HepG2 (cell line): Measurements from ENCODE around the gene DLG4. TPM values are rescaled to one million over a fixed set of nuclear protein-coding genes. Genes with fewer than 3 reads are reported as not detected.
A peak's percentile ranks its signal among the peaks of the same experiment; 100 is the strongest.

ENCODE experiments used
- ARID4A ChIP-seq: sonication (generic); formaldehyde crosslinking; IDR thresholded peaks from 2 replicates; pipeline ENCODE4 v1.5.0; 2020; ENCODE audit warnings: mild to moderate bottlenecking, missing genetic modification reagents, borderline replicate concordance
- KLF16 ChIP-seq, 2 experiments: sonication (generic) in 1 of 2; formaldehyde crosslinking in 1 of 2; IDR thresholded peaks; 2 replicates each; pipeline versions ENCODE4 v1.6.1 to v1.8.0; 2016 to 2023; ENCODE audit warnings: missing genetic modification reagents in 2 of 2, missing compliant biosample characterization in 1 of 2
- SP4 ChIP-seq: sonication (generic); formaldehyde crosslinking; IDR thresholded peaks from 2 replicates; pipeline ENCODE4 v1.8.1; 2023; ENCODE audit warnings: mild to moderate bottlenecking, missing genetic modification reagents
- TCF12 ChIP-seq, 2 experiments: fragments of 450-650 bp in 1 of 2; sonication (generic) in 1 of 2; formaldehyde crosslinking in 1 of 2; IDR thresholded peaks; 2 replicates each; pipeline versions ENCODE4 v1.6.1 to v1.8.0; 2017 to 2022; ENCODE audit warnings: antibody characterized with exemption in 1 of 2, mild to moderate bottlenecking in 1 of 2, missing genetic modification reagents in 1 of 2, moderate library complexity in 1 of 2
- THRA ChIP-seq: sonication (generic); formaldehyde crosslinking; IDR thresholded peaks from 2 replicates; pipeline ENCODE4 v1.4.0; 2020; ENCODE audit warnings: missing genetic modification reagents, borderline replicate concordance
- ZBTB20 ChIP-seq: sonication (generic); formaldehyde crosslinking; IDR thresholded peaks from 2 replicates; pipeline ENCODE4 v1.8.1; 2023; ENCODE audit warnings: missing genetic modification reagents, low read depth, mild to moderate bottlenecking, borderline replicate concordance
- ZBTB8A ChIP-seq: sonication (generic); formaldehyde crosslinking; IDR thresholded peaks from 2 replicates; pipeline ENCODE4 v1.4.0; 2020; ENCODE audit warnings: mild to moderate bottlenecking, low read depth, missing genetic modification reagents, borderline replicate concordance
- ZFP90 ChIP-seq: sonication (generic); formaldehyde crosslinking; IDR thresholded peaks from 2 replicates; pipeline ENCODE4 v1.8.0; 2022; ENCODE audit warnings: missing genetic modification reagents, mild to moderate bottlenecking, inconsistent platforms, borderline replicate concordance
- ZNF124 ChIP-seq: sonication (generic); formaldehyde crosslinking; IDR thresholded peaks from 2 replicates; pipeline ENCODE4 v1.4.0; 2020; ENCODE audit warnings: missing genetic modification reagents
- ZNF574 ChIP-seq: sonication (generic); formaldehyde crosslinking; IDR thresholded peaks from 2 replicates; pipeline ENCODE4 v1.4.0; 2020; ENCODE audit warnings: missing genetic modification reagents
- ZNF598 ChIP-seq: sonication (generic); formaldehyde crosslinking; IDR thresholded peaks from 2 replicates; pipeline ENCODE4 v1.5.1; 2020; ENCODE audit warnings: mild to moderate bottlenecking, missing genetic modification reagents, borderline replicate concordance
- ZNF609 ChIP-seq: sonication (generic); formaldehyde crosslinking; IDR thresholded peaks from 2 replicates; pipeline ENCODE4 v1.4.0; 2020; ENCODE audit warnings: mild to moderate bottlenecking, missing genetic modification reagents, borderline replicate concordance
- polyA plus RNA-seq, 8 experiments: library from polyadenylated mRNA; depleted of rRNA in 3 of 8; stranded (reverse) in 7 of 8; unstranded in 1 of 8; fragments of >200 nt; fragmentation: Illumina TruSeq in 4 of 8; extraction: Trizol in 4 of 8; gene quantifications; 2 replicates each; pipeline versions ENCODE4 v1.2.1 to v1.2.3, GENCODE V29; 2011 to 2016; ENCODE audit warnings: low read depth in 4 of 8, missing spikeins in 1 of 8, mixed read lengths in 1 of 8; ENCODE audit not compliant: insufficient read depth in 1 of 8
- total RNA-seq, 5 experiments: library from RNA; depleted of rRNA; stranded (reverse); fragments of >200 nt; fragmentation: Illumina TruSeq; extraction: Trizol; gene quantifications; 2 replicates each; pipeline ENCODE4 v1.2.3, GENCODE V29; 2016; ENCODE audit warnings: low read depth in 1 of 5

DLG4 gene
- total and polyA plus RNA-seq, 2 of the 13 experiments (the other 11 are each of a cell fraction or from before 2014, with no cell fraction given), result 0.71 to 4.3 TPM

GRCh38 chr17:7258731-7259554 is 39.3 kb upstream of the DLG4 start (continued):
- peak; percentile 53; the same call in 1 of the 2 replicates for TF ChIP-seq ARID4A (CRISPR knock-in tag)
- peak in 1 of 2 experiments; percentile 32; a peak in 1 of 4 replicates for TF ChIP-seq KLF16 (CRISPR knock-in tag; IDR thresholded peaks at IDR 0.05)
- TF ChIP-seq ZNF609 (CRISPR knock-in tag), result 0 out of 2 replicates have a peak, but pooled peaks have one; percentile 32
- TF ChIP-seq TCF12 (IDR thresholded peaks at IDR 0.05), result no peak
- 0 out of 2 replicates have a peak, but pooled peaks have one; percentile 31 for TF ChIP-seq TCF12 (CRISPR knock-in tag; IDR thresholded peaks at IDR 0.05)
- TF ChIP-seq ZBTB20, result peak; percentile 64; the same call in 1 of the 2 replicates
- TF ChIP-seq ZFP90 (CRISPR knock-in tag), result no peak
- TF ChIP-seq ZNF124 (CRISPR knock-in tag), result peak; percentile 70; the same call in 1 of the 2 replicates
- peak; percentile 75; the same call in 1 of the 2 replicates for TF ChIP-seq SP4 (CRISPR knock-in tag)
- no peak for TF ChIP-seq ZBTB8A (CRISPR knock-in tag)
- 0 out of 2 replicates have a peak, but pooled peaks have one; percentile 62 for TF ChIP-seq ZNF598 (CRISPR knock-in tag)
- peak; percentile 58 for TF ChIP-seq THRA (CRISPR knock-in tag)
- TF ChIP-seq ZNF574 (CRISPR knock-in tag), result peak; percentile 67
